CD14-positive monocyte (primary cell): ENCODE measurements around the gene TLK1. TPM values are rescaled to one million over a fixed set of nuclear protein-coding genes. Genes with fewer than 3 reads are reported as not detected.

Experiments used
- DNase-seq, 3 donors: peaks; one replicate each; pipeline ENCODE4 v3.0.0-alpha.2; 2011 to 2022
- H2AFZ ChIP-seq: 2 replicates; pipeline ENCODE4 v1.6.0; 2012; ENCODE audit warnings: mild to moderate bottlenecking, low read depth, low read length, inconsistent platforms; ENCODE audit not compliant: insufficient read depth, poor library complexity, severe bottlenecking
- H3K27ac ChIP-seq, 2 donors: 1 replicate in 1 of 2; 2 replicates in 1 of 2; pipeline ENCODE4 v1.5.1; 2012 to 2013; ENCODE audit warnings: low read length in 2 of 2, control low read depth in 1 of 2, inconsistent platforms in 1 of 2, low read depth in 1 of 2, mild to moderate bottlenecking in 1 of 2
- H3K27me3 ChIP-seq, 2 donors: one replicate each; pipeline versions ENCODE4 v1.6.0 to v1.6.1; 2011 to 2013; ENCODE audit warnings: low read length in 2 of 2; ENCODE audit not compliant: control insufficient read depth in 2 of 2, insufficient read depth in 2 of 2
- H3K36me3 ChIP-seq, 2 donors: replicated peaks in 1 of 2; 1 replicate in 1 of 2; 2 replicates in 1 of 2; pipeline versions ENCODE4 v1.5.1 to v1.6.1; 2012 to 2013; ENCODE audit warnings: low read length in 2 of 2, control low read depth in 1 of 2, inconsistent platforms in 1 of 2, mild to moderate bottlenecking in 1 of 2; ENCODE audit not compliant: insufficient read depth in 2 of 2, control insufficient read depth in 1 of 2
- H3K4me1 ChIP-seq, 2 donors: 1 replicate in 1 of 2; 2 replicates in 1 of 2; pipeline versions ENCODE4 v1.5.1 to v1.6.1; 2012 to 2013; ENCODE audit warnings: low read length in 2 of 2, control low read depth in 1 of 2, inconsistent platforms in 1 of 2, mild to moderate bottlenecking in 1 of 2, moderate library complexity in 1 of 2; ENCODE audit not compliant: insufficient read depth in 2 of 2, control insufficient read depth in 1 of 2
- H3K4me2 ChIP-seq: replicated peaks from 2 replicates; pipeline ENCODE3; 2012; ENCODE audit warnings: low read length, moderate library complexity, mild to moderate bottlenecking; ENCODE audit not compliant: poor library complexity, severe bottlenecking; ENCODE audit errors: extremely low read depth
- H3K4me3 ChIP-seq, 3 experiments: fragments of 200-600 bp in 1 of 3; sonication (generic) in 1 of 3; replicated peaks in 1 of 3; 1 replicate in 2 of 3; 2 replicates in 1 of 3; pipeline ENCODE4 v1.5.1; 2011 to 2013; ENCODE audit warnings: low read length in 3 of 3, mild to moderate bottlenecking in 3 of 3, control low read depth in 2 of 3, low read depth in 2 of 3, inconsistent platforms in 1 of 3, moderate library complexity in 1 of 3
- H3K79me2 ChIP-seq: 2 replicates; pipeline ENCODE4 v1.6.0; 2012; ENCODE audit warnings: mild to moderate bottlenecking, control low read depth, inconsistent platforms, low read length, moderate library complexity; ENCODE audit not compliant: insufficient read depth
- H3K9ac ChIP-seq: 2 replicates; pipeline ENCODE4 v1.6.0; 2017; ENCODE audit warnings: low read length, mild to moderate bottlenecking; ENCODE audit not compliant: insufficient read depth, poor library complexity, severe bottlenecking
- H3K9me3 ChIP-seq, 2 donors: replicated peaks in 1 of 2; 1 replicate in 1 of 2; 2 replicates in 1 of 2; pipeline versions ENCODE4 v1.5.1 to v1.6.1; 2012 to 2013; ENCODE audit warnings: low read length in 2 of 2, control low read depth in 1 of 2; ENCODE audit not compliant: control insufficient read depth in 1 of 2, insufficient read depth in 1 of 2
- H4K20me1 ChIP-seq: 2 replicates; pipeline ENCODE4 v1.6.0; 2012; ENCODE audit warnings: mild to moderate bottlenecking, low read length, control low read depth, moderate library complexity; ENCODE audit not compliant: insufficient read depth
- H3K27ac Mint-ChIP-seq, 7 donors: one replicate each; pipeline ENCODE4 v1.8.0; 2020; ENCODE audit warnings: mild to moderate bottlenecking in 7 of 7, mixed read lengths in 7 of 7, moderate library complexity in 6 of 7, inconsistent platforms in 2 of 7
- H3K27me3 Mint-ChIP-seq, 3 donors: one replicate each; pipeline ENCODE4 v1.8.0; 2021 to 2022; ENCODE audit warnings: low read depth in 3 of 3, mild to moderate bottlenecking in 3 of 3, mixed read lengths in 3 of 3, moderate library complexity in 3 of 3, inconsistent platforms in 1 of 3
- H3K36me3 Mint-ChIP-seq, 2 donors: one replicate each; pipeline ENCODE4 v1.8.0; 2020; ENCODE audit warnings: mixed read lengths in 2 of 2, inconsistent platforms in 1 of 2, mild to moderate bottlenecking in 1 of 2
- H3K4me1 Mint-ChIP-seq: one replicate; pipeline ENCODE4 v1.8.0; 2020; ENCODE audit warnings: mild to moderate bottlenecking, mixed read lengths
- H3K4me3 Mint-ChIP-seq, 2 donors: one replicate each; pipeline ENCODE4 v1.8.0; 2020; ENCODE audit warnings: mild to moderate bottlenecking in 2 of 2, mixed read lengths in 2 of 2, moderate library complexity in 1 of 2
- H3K9me3 Mint-ChIP-seq, 7 donors: one replicate each; pipeline ENCODE4 v1.8.0; 2020 to 2022; ENCODE audit warnings: mixed read lengths in 7 of 7, mild to moderate bottlenecking in 6 of 7, moderate library complexity in 6 of 7, inconsistent platforms in 2 of 7
- WGBS: methylation state at CpG from one replicate; pipeline ENCODE4 v1.1.5; 2013; ENCODE audit warnings: missing lambda C conversion rate; ENCODE audit not compliant: insufficient coverage; 5-methylcytosine and 5-hydroxymethylcytosine counted together
- intact Hi-C, 2 donors: fragments of 100-400 bp; cut with micrococcal nuclease; formaldehyde crosslinking; loops; one replicate each; pipeline versions ENCODE4 v1.15.0 to v1.15.1; 2023
- polyA plus RNA-seq, 3 donors: library from polyadenylated mRNA; depleted of rRNA in 1 of 3; unstranded in 2 of 3; stranded (reverse) in 1 of 3; fragments of 300-500 nt in 2 of 3; fragments of >200 nt in 1 of 3; fragmentation: Illumina TruSeq in 2 of 3; gene quantifications; 1 replicate in 2 of 3; 2 replicates in 1 of 3; pipeline ENCODE4 v1.2.3, GENCODE V29; 2012 to 2021
- TF ChIP-seq, protein P1 (sequence below): fragments of 200-600 bp; IDR thresholded peaks from one replicate; pipeline ENCODE4 v1.8.0; 2022; ENCODE audit warnings: antibody characterized with exemption, mild to moderate bottlenecking

Gene TLK1
- polyA plus RNA-seq, 3 donors = 6.3 to 20.0 (median 8.6) TPM

DNA sequence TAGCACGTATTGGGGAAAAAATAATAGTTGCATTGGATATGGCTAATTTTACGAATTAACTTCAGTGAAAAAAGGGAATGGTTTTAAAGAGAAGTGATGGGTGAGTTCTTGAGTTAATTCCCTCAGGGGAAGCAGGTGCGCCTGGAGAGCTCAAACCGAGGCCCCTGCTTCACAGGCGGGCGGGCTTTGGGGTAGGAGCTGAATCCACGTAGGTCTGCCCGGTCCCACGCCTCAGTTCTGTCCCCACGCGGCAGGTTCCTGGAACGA is 187.5 kb downstream of the TLK1 start:
- Mint-ChIP-seq H3K9me3 (peaks cover 0 to 1% (median 0%) of the 10 kb centered on the region in 7 donors), H3K36me3 (peaks cover 0 to 6% of the 10 kb centered on the region in 2 donors), H3K4me1 (peaks cover 16% of the 10 kb centered on the region), H3K27me3 (peaks cover 4 to 23% (median 8%) of the 10 kb centered on the region in 3 donors), H3K27ac (no peak overlapping the region), H3K4me3 (peak overlapping the region; percentile 83 to 88)
- TF ChIP-seq, protein P1, sequence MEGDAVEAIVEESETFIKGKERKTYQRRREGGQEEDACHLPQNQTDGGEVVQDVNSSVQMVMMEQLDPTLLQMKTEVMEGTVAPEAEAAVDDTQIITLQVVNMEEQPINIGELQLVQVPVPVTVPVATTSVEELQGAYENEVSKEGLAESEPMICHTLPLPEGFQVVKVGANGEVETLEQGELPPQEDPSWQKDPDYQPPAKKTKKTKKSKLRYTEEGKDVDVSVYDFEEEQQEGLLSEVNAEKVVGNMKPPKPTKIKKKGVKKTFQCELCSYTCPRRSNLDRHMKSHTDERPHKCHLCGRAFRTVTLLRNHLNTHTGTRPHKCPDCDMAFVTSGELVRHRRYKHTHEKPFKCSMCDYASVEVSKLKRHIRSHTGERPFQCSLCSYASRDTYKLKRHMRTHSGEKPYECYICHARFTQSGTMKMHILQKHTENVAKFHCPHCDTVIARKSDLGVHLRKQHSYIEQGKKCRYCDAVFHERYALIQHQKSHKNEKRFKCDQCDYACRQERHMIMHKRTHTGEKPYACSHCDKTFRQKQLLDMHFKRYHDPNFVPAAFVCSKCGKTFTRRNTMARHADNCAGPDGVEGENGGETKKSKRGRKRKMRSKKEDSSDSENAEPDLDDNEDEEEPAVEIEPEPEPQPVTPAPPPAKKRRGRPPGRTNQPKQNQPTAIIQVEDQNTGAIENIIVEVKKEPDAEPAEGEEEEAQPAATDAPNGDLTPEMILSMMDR = no peak
- H3K27me3 ChIP-seq = peaks cover 0 to 16% of the 10 kb centered on the region in 2 donors
- no peaks in the 10 kb centered on the region for H3K79me2 ChIP-seq
- H3K4me2 ChIP-seq = peak overlapping the region; percentile 96
- H2AFZ ChIP-seq = peak overlapping the region; percentile 98
- H3K36me3 ChIP-seq = peaks cover 0 to under 1% of the 10 kb centered on the region in 2 donors
- intact Hi-C loops = loop anchor here (5.0 to 10.0 kb wide), 3 partner anchors 442 to 459 kb away; partner anchors contain the start of genes DCAF17 (in 1 of the 2) and METTL8 (in 1 of the 2)
- DNase-seq = no peak
- 2% methylated on average over 10 of the region's 12 CpGs for WGBS
- H3K27ac ChIP-seq = no peak overlapping the region
- H3K9ac ChIP-seq = peak overlapping the region; percentile 67
- peaks cover 6 to 14% of the 10 kb centered on the region in 2 donors for H3K4me1 ChIP-seq
- peak overlapping the region in 1 of 3 experiments; percentile 90 for H3K4me3 ChIP-seq
- no peaks in the 10 kb centered on the region for H4K20me1 ChIP-seq
- no peaks in the 10 kb centered on the region for H3K9me3 ChIP-seq

DNA sequence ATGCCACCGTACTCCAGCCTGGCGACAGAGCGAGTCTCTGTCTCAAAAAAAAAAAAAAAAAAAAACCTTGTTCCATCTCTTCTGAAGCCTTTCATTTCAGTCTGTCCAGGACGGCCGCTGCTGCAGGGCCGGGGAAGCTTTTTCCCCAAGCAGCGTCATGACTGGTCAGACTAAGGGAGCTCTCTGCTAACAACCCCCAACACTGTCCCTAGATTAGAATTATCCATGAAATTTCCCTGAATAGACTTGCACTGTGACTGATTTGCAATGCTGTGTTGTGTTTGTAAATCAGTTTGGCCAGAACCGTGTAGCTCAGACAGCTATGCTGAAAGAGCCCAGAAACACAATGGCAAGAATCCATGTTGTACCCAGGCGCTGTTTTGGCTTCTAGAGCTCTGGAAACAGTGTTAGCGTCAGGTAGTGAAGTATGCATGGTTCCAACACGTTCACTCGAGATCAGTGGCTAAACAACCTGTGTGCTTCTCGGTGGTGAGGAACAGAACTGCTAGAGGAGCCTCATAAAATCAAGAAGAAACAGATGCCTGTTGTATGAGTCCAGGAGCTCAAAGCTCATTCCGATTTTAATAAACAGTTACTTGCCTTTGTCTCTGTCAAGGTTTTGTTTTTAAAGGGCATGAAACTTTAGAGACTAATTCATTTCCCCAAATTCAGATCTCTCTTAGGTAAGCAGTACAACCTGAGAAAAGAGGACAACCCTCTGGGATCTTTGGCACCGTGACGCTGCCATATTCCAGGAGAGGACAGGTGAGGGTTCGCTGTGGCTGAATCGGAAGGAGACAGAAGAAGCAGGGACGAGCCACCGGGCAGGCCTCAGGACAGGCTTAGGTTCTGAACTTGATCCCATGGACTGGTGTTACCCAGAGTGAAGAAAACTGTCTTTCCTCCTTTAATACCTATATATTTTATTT is 188.1 kb downstream of the TLK1 start:
- Histone ChIP-seq H3K27ac (no peak overlapping the region), H4K20me1 (no peaks in the 10 kb centered on the region), H3K4me2 (peak overlapping the region; percentile 96), H3K36me3 (peaks cover 5 to 6% of the 10 kb centered on the region in 2 donors), H2AFZ (peak overlapping the region; percentile 98), H3K4me1 (peaks cover 6 to 14% of the 10 kb centered on the region in 2 donors), H3K9me3 (no peaks in the 10 kb centered on the region), H3K9ac (no peak overlapping the region), H3K79me2 (no peaks in the 10 kb centered on the region), H3K4me3 (peak overlapping the region in 1 of 3 experiments; percentile 90), H3K27me3 (peaks cover 0 to 16% of the 10 kb centered on the region in 2 donors)
- peaks cover 4 to 23% (median 8%) of the 10 kb centered on the region in 3 donors for H3K27me3 Mint-ChIP-seq
- peak overlapping the region in 1 of 7 donors; percentile 8 for H3K27ac Mint-ChIP-seq
- peaks cover 6 to 12% of the 10 kb centered on the region in 2 donors for H3K36me3 Mint-ChIP-seq
- TF ChIP-seq, protein P1 = no peak
- WGBS = 90% methylated on average over 12 of the region's 20 CpGs
- peak overlapping the region; percentile 83 to 88 for H3K4me3 Mint-ChIP-seq
- peaks cover 16% of the 10 kb centered on the region for H3K4me1 Mint-ChIP-seq
- DNase-seq = no peak
- H3K9me3 Mint-ChIP-seq = peaks cover 0 to 1% (median 0%) of the 10 kb centered on the region in 7 donors
- intact Hi-C loops = loop anchor here (5.0 to 10.0 kb wide), 3 partner anchors 442 to 460 kb away; partner anchors contain the start of genes DCAF17 (in 1 of the 2) and METTL8 (in 1 of the 2)
